RWPE2 (cell line): Measurements from ENCODE around the gene KLF3.

Experiments
- ATAC-seq: fragments of 200-7000 bp; cut with Tn5 transposase; 3 replicates; pipeline ENCODE4 v1.9.1; 2021; ENCODE audit warnings: low read depth
- DNase-seq: peaks from one replicate; pipeline ENCODE4 v3.0.0-alpha.2; 2020; ENCODE audit warnings: low spot score
- H3K27ac ChIP-seq: fragments of 450-650 bp; 2 replicates; pipeline ENCODE4 v1.5.1; 2017; ENCODE audit warnings: mild to moderate bottlenecking; ENCODE audit not compliant: poor library complexity, severe bottlenecking
- H3K27me3 ChIP-seq: fragments of 250-450 bp; sonication (Bioruptor Pico); 2 replicates; pipeline ENCODE4 v1.5.1; 2021; ENCODE audit warnings: mild to moderate bottlenecking, moderate library complexity; ENCODE audit not compliant: insufficient read depth, poor library complexity, severe bottlenecking
- H3K36me3 ChIP-seq: fragments of 250-450 bp; sonication (Bioruptor Pico); 2 replicates; pipeline ENCODE4 v1.5.1; 2020; ENCODE audit warnings: low read depth, mild to moderate bottlenecking, moderate library complexity
- H3K4me1 ChIP-seq: fragments of 250-450 bp; sonication (Bioruptor Pico); 2 replicates; pipeline ENCODE4 v1.5.1; 2021; ENCODE audit warnings: mild to moderate bottlenecking, moderate library complexity; ENCODE audit not compliant: insufficient read depth, poor library complexity, severe bottlenecking
- H3K4me3 ChIP-seq: fragments of 250-450 bp; sonication (Bioruptor Pico); 2 replicates; pipeline ENCODE4 v1.5.1; 2021; ENCODE audit warnings: mild to moderate bottlenecking, moderate library complexity; ENCODE audit not compliant: severe bottlenecking
- H3K9me3 ChIP-seq: fragments of 250-450 bp; sonication (Bioruptor Pico); 2 replicates; pipeline ENCODE4 v1.5.1; 2021; ENCODE audit warnings: mild to moderate bottlenecking, moderate library complexity; ENCODE audit not compliant: severe bottlenecking
- CTCF ChIP-seq: fragments of 450-650 bp; IDR thresholded peaks from one replicate; pipeline ENCODE4 v1.5.1; 2017; ENCODE audit warnings: mild to moderate bottlenecking, moderate library complexity; ENCODE audit not compliant: poor library complexity, severe bottlenecking

KLF3 gene

GRCh38 chr4:38703635-38704034 is 39.6 kb downstream of the KLF3 start:
- TF ChIP-seq CTCF, result no peak
- no peak overlapping the region for H3K4me3 ChIP-seq
- H3K9me3 ChIP-seq, result no peaks in the 10 kb centered on the region
- no peak overlapping the region for H3K27ac ChIP-seq
- ATAC-seq (no peak), DNase-seq (no peak)
- peaks cover 4% of the 10 kb centered on the region; the same call in 1 of the 2 replicates for H3K36me3 ChIP-seq
- H3K4me1 ChIP-seq, result no peaks in the 10 kb centered on the region
- no peaks in the 10 kb centered on the region for H3K27me3 ChIP-seq

- no peaks in the 10 kb centered on the region for H3K9me3 ChIP-seq
- no peaks in the 10 kb centered on the region for H3K27me3 ChIP-seq
- no peak for TF ChIP-seq CTCF
- no peak for ATAC-seq
- no peak overlapping the region for H3K27ac ChIP-seq
- H3K4me1 ChIP-seq, result no peaks in the 10 kb centered on the region
- no peak overlapping the region for H3K4me3 ChIP-seq
- DNase-seq, result no peak
- no peaks in the 10 kb centered on the region for H3K36me3 ChIP-seq
Measured at GRCh38 chr4:38704622-38705154, 40.7 kb downstream of the KLF3 start.

DNA sequence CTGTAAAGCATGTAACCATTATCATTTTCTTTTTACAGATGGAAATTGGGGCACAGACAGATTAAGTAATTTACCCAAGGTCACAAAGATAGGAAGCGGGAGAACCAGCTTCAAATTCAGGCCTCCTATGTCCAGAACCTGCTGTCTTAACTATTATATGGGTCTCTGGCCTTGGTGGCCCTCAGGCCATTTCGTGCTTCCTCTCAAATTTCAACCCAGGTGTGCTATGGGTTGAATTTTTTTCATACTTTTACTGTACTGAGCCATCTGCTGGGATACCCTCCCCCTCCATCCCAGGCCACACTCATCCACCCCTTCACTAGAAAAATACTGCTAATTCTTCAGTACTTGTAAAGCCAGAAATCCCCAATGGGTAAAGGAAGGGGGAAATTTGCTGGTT is 42.3 kb downstream of the KLF3 start:
- H3K27ac ChIP-seq, result no peak overlapping the region
- H3K27me3 ChIP-seq, result no peaks in the 10 kb centered on the region
- ATAC-seq (no peak), DNase-seq (no peak)
- H3K4me1 ChIP-seq, result no peaks in the 10 kb centered on the region
- TF ChIP-seq CTCF, result no peak
- no peaks in the 10 kb centered on the region for H3K9me3 ChIP-seq
- no peak overlapping the region for H3K4me3 ChIP-seq
- no peaks in the 10 kb centered on the region for H3K36me3 ChIP-seq

DNA sequence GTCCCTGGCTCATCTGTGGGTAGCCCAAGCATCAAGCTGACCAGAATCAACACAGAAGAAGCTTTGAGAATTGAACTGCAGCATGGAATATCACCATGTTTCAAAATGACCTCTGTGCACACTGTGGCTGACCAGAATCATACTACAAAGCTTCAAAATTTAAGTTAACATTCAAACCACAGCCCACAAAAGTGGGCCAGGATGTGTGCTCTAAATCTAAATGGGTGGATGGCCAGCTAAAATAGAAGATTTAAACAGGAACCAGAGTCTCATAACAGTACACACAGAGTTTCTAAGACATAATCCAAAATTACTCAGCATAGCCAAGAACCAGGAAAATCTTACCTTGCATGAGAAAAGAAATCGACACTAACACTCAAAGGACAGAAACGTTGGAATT is 46.1 kb downstream of the KLF3 start:
- H3K36me3 ChIP-seq, result no peaks in the 10 kb centered on the region
- no peak for ATAC-seq
- H3K27ac ChIP-seq, result no peak overlapping the region
- no peak for DNase-seq
- H3K27me3 ChIP-seq, result no peaks in the 10 kb centered on the region
- H3K9me3 ChIP-seq, result no peaks in the 10 kb centered on the region
- no peak for TF ChIP-seq CTCF
- H3K4me1 ChIP-seq, result peaks cover 2% of the 10 kb centered on the region
- no peak overlapping the region for H3K4me3 ChIP-seq

DNA sequence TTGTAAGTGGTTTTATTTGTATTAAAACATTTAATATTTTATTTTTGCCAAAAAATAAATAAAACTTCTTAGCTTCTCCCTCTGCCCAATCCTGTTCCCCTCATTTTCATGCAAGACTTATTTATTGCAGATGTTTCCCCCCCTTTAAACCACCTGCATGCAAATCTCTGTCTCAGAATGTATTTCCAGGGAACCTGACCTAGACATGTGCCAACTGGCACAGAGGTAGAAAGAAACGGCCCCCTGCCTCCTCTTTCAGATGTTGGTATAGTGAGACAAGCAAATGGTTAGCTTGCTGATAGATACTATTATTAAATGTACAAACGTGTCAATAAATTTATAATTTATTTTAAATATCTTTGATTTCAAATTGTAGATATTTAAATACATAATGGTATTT is 47.1 kb downstream of the KLF3 start:
- no peak for ATAC-seq
- no peak overlapping the region for H3K4me3 ChIP-seq

More for the DNA sequence above, 47.1 kb downstream of the KLF3 start:
- no peaks in the 10 kb centered on the region for H3K9me3 ChIP-seq
- H3K27me3 ChIP-seq, result no peaks in the 10 kb centered on the region
- TF ChIP-seq CTCF, result no peak
- no peaks in the 10 kb centered on the region for H3K36me3 ChIP-seq
- DNase-seq, result no peak
- no peak overlapping the region for H3K27ac ChIP-seq
- H3K4me1 ChIP-seq, result peaks cover 2% of the 10 kb centered on the region
